GM19240 (cell line): Measurements from ENCODE around the gene RAPGEF5.
"Not testable (repeated sequence)": the region's sequence is repeated elsewhere in the genome, so short reads cannot be mapped to it uniquely, and the experiment has no call there.

Source experiments
- DNase-seq: peaks from one replicate; pipeline ENCODE4 v3.0.0; 2011; ENCODE audit warnings: low spot score; ENCODE audit not compliant: insufficient read length

Gene RAPGEF5

GRCh38 chr7:22090958-22091525 is 265.9 kb downstream of the RAPGEF5 start:
- DNase-seq: not testable (repeated sequence)

DNA sequence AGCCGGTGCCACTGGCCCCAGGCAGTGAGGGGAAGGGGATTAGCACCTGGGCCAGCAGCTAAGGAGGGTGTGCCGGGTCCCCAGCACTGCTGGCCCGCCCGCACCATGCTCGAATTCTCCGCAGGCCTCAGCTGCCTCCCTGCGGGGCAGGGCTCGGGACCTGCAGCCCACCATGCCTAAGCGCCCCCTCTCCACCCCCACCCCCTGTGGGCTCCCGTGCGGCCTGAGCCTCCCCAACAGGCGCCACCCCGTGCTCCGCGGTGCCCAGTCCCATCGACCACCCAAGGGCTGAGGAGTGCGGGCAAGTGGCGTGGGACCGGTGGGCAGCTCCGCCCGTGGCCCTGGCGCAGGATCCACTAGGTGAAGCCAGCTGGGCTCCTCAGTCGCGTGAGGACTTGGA is 266.4 kb downstream of the RAPGEF5 start:
- DNase-seq: no peak

DNA sequence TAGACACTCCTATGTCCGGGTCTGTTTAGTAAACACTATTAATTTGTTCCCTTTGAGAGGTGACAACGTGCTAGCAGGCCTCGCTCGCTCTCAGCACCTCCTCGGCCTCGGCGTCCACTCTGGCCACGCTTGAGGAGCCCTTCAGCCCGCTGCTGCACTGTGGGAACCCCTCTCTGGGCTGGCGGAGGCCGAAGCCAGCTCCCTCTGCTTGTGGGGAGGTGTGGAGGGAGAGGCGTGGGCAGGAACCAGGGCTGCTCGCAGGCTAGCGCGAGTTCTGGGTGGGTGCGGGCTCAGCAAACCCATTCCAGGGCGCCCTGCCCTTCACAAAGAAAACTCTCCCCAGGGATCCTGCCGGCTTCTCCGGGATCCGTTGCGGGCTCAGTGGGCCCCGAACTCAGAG is 266.8 kb downstream of the RAPGEF5 start:
- DNase-seq: no peak

GRCh38 chr7:22088827-22089226 is 268.1 kb downstream of the RAPGEF5 start:
- no peak for DNase-seq

- DNase-seq: no peak
These were observed 269.1 kb downstream of the RAPGEF5 start for GRCh38 chr7:22087861-22088260.

DNA sequence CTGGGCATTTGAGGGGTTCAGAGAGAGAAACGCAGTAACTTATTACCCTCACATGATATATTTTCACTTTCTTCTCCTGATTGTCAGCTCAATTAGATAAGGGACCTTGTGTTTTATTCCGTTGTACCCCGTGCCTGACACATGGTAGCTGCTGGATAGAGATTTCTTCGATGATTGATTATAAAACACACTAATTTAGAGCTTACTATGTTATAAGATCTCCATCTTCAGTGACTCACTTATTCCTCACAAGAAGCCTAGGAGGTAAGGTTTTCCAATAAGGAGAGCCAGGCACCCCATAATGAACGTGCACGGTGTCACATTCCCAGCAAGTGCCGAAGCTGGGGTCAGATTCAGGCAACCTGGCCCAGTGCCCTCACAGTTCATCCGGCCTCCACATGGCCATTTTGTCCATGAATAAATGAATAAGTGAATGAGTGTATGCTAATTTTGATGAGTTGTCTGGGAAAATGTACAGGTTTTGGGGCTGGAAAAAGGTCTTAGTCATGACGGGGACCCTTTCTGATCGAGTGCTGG is 273.2 kb downstream of the RAPGEF5 start:
- no peak for DNase-seq

- DNase-seq: peak; percentile 70
These were observed 273.9 kb downstream of the RAPGEF5 start for GRCh38 chr7:22082886-22083703.

DNA sequence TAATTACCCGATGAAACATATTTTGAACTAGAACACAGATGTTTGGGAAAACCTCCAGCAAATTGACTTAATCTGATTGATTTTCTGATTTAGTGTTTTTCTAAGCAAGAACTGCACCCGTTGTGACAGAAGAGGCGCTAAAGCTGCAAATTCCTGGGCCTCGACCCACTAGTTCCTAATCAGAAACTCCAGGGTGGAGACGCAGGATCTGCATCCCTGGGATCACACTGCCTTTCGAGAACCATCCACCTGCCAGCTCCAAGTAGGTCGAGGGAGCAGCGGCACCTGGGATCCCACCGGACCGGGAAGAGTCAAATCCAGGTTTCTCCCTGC is 274.4 kb downstream of the RAPGEF5 start:
- no peak for DNase-seq

DNA sequence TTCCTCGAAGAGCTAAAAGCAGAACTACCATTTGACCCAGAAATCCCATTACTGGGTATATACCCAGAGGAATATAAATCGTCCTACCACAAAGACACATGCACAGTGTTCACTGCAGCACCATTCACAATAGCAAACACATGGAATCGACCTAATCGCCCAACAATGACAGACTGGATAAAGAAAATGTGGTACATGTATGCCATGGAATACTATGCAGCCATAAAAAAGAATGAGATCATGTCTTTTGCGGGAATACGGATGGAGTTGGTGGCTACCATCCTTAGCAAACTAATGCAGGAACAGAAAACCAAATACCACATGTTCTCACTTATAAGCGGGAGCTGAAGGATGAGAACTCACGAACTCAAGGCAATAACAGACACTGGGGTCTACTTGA is 276.7 kb downstream of the RAPGEF5 start:
- DNase-seq: not testable (repeated sequence)

DNA sequence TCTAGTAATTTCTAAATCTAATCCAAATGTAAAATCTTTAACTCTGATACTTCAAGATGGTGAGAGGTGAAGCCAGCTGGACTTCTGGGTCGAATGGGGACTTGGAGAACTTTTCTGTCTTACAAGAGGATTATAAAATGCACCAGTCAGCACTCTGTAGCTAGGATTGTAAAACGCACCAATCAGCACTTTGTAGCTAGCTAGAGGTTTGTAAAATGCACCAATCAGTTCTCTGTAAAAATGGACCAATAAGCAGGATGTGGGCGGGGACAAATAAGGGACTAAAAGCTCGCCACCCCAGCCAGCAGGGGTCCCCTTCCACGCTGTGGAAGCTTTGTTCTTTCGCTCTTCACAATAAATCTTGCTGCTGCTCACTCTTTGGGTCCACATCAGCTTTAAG is 278.1 kb downstream of the RAPGEF5 start:
- not testable (repeated sequence) for DNase-seq

DNA sequence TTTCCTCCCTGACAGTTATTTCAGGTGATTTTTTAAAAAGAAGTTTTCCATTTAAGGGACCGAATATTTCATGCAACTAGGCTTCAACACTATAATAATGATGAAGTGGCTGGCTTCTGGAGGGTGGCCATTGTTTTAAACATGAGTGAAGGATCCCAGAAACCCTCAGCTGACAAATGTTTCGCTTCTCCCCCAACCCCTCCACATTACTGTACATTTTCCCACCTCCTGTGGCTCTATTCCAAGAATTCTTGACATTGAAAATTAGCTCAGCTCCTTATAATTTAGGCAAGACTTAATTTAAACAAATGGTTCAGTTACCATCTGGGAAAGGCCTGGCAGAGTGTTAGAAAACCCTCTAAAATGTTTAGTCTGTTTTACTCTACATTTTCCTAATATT is 281.4 kb downstream of the RAPGEF5 start:
- no peak for DNase-seq

GRCh38 chr7:22074897-22075296 is 282.1 kb downstream of the RAPGEF5 start:
- no peak for DNase-seq
